Skin epidermis (tissue), 12 donors: ENCODE data around the gene GOLGA3.
"Not testable (repeated sequence)": the region's sequence is repeated elsewhere in the genome, so short reads cannot be mapped to it uniquely, and the experiment has no call there.

Experiments used
- H3K27ac ChIP-seq, 21 experiments: fragments of 200-600 bp; sonication (generic) in 11 of 21; one replicate each; pipeline ENCODE4 v1.5.0; 2020; ENCODE audit warnings: mild to moderate bottlenecking in 3 of 21, inconsistent platforms in 2 of 21, moderate library complexity in 2 of 21
- H3K4me3 ChIP-seq, 7 experiments: fragments of 200-600 bp; sonication (generic) in 2 of 7; one replicate each; pipeline ENCODE4 v1.5.0; 2020; ENCODE audit warnings: inconsistent platforms in 2 of 7, mild to moderate bottlenecking in 2 of 7, moderate library complexity in 1 of 7

The GOLGA3 gene, protein sequence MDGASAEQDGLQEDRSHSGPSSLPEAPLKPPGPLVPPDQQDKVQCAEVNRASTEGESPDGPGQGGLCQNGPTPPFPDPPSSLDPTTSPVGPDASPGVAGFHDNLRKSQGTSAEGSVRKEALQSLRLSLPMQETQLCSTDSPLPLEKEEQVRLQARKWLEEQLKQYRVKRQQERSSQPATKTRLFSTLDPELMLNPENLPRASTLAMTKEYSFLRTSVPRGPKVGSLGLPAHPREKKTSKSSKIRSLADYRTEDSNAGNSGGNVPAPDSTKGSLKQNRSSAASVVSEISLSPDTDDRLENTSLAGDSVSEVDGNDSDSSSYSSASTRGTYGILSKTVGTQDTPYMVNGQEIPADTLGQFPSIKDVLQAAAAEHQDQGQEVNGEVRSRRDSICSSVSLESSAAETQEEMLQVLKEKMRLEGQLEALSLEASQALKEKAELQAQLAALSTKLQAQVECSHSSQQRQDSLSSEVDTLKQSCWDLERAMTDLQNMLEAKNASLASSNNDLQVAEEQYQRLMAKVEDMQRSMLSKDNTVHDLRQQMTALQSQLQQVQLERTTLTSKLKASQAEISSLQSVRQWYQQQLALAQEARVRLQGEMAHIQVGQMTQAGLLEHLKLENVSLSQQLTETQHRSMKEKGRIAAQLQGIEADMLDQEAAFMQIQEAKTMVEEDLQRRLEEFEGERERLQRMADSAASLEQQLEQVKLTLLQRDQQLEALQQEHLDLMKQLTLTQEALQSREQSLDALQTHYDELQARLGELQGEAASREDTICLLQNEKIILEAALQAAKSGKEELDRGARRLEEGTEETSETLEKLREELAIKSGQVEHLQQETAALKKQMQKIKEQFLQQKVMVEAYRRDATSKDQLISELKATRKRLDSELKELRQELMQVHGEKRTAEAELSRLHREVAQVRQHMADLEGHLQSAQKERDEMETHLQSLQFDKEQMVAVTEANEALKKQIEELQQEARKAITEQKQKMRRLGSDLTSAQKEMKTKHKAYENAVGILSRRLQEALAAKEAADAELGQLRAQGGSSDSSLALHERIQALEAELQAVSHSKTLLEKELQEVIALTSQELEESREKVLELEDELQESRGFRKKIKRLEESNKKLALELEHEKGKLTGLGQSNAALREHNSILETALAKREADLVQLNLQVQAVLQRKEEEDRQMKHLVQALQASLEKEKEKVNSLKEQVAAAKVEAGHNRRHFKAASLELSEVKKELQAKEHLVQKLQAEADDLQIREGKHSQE (N-terminal part only)

DNA sequence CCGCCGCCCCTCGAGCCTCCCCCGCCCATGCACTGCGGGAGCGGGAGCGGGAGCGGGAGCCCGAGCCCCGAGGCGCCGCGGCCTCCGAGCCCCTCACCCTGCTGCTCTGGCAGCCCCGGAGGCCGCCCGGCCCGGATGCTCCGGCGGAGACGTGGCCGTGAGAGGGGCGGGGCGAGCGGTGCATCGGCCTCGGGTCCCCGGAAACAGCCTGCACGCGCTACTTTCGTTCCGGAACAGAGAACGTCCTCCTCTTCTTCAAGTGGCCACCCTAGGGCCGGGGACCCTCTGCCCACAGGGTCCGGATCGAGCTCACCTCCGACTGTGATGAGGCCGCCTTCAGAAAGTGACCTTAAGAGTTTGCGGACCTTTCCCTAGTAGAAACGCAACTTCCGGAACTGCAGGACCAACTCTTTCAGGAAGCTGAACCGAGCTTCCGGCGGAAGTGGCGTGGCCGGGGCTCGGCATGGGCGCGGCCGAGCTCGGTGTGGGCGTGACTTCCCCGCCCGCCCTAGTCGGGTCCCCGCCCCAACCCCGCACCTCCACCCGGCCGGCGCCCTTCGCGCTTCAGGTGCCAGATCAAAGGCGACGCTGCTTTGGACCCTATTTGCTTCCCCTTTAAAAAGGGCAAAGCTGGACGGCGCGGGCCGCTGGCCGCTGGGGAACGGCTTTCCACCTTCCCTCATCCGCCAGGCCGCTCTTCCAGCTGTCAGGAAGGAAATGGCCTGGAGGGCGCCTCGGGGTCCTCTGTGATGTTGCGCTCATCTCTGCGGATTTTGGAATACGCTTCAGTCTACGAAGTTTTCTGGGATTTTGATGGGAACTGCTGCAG is at the start of gene GOLGA3:
Gene GOLGA3 (minus strand): TSS at position 164 of the 829 bp plus-strand sequence. CDS start 6,741 bp downstream, outside the sequence.
- Histone ChIP-seq H3K27ac (peak within 1 kb of the TSS; percentile 93 to 100 (median 100)), H3K4me3 (peak within 1 kb of the TSS; percentile 70 to 99 (median 96))

DNA sequence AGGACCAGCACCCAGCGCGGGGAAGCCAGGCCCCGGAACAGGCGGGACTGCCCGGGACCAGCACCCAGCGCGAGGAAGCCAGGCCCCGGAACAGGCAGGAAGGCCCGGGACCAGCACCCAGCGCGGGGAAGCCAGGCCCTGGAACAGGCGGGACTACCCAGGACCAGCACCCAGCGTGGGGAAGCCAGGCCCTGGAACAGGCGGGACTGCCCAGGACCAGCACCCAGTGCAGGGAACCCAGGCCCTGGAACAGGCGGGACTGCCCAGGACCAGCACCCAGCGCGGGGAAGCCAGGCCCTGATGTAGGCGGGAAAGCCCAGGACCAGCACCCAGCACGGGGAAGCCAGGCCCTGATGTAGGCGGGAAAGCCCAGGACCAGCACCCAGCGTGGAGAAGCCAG is 46.0 kb upstream of the GOLGA3 start:
- H3K4me3 ChIP-seq, H3K27ac ChIP-seq: not testable (repeated sequence)

DNA sequence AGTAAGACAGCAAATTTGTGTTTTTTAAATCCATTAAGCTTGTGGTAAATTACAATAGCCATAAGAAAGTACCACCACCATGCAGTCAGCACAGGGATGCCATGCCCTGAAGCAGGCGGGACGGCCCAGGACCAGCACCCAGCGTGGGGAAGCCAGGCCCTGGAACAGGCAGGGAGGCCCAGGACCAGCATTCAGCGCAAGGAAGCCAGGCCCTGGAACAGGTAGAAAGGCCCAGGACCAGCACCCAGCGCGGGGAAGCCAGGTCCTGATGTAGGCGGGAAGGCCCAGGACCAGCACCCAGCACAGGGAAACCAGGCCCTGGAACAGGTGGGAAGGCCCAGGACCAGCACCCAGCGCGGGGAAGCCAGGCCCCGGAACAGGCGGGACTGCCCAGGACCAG is 45.5 kb upstream of the GOLGA3 start:
- Histone ChIP-seq H3K4me3 (no peak overlapping the region), H3K27ac (no peak overlapping the region)

DNA sequence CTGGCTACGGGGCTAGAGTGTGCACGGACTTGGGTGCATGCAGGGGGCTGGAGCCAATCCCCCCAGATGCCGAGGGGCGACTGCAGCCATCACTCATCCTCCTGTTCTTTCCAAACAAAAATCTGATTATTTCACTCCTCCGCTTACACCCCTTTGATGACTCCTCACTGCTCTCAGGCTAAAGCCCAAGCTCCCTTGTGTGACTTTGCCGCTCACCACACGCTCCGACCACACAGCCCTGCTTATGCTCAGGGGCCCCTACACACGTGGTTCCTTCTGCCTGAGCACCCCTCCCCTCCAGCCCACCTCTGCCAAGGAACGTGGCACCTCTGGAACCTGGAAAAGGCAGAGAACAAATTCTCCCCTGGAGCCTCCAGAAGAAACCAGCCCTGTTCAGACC is 45.1 kb upstream of the GOLGA3 start:
- Histone ChIP-seq H3K27ac (no peak overlapping the region), H3K4me3 (no peak overlapping the region)

DNA sequence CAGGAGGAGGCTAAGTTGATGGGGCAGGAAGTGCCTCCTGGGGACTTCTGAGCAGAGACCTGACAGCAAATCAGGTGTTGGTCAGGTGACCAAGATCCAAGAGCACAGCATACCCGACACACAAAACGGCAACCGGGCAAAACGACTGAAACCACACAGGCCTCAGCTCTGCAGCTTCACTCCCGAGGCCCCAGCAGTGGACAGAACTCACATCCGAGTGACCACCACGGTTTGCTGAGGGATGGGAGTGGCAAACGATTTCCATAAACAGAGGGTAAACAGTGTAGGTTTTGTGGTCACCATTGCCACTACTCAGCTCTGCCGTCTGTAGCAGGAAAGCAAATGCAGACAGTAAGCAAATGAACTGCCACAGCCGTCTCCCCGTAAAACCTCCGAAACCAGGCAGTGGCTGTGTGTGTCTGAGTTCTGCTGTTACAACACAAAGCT is 44.3 kb upstream of the GOLGA3 start:
- Histone ChIP-seq H3K4me3 (no peak overlapping the region), H3K27ac (no peak overlapping the region)

DNA sequence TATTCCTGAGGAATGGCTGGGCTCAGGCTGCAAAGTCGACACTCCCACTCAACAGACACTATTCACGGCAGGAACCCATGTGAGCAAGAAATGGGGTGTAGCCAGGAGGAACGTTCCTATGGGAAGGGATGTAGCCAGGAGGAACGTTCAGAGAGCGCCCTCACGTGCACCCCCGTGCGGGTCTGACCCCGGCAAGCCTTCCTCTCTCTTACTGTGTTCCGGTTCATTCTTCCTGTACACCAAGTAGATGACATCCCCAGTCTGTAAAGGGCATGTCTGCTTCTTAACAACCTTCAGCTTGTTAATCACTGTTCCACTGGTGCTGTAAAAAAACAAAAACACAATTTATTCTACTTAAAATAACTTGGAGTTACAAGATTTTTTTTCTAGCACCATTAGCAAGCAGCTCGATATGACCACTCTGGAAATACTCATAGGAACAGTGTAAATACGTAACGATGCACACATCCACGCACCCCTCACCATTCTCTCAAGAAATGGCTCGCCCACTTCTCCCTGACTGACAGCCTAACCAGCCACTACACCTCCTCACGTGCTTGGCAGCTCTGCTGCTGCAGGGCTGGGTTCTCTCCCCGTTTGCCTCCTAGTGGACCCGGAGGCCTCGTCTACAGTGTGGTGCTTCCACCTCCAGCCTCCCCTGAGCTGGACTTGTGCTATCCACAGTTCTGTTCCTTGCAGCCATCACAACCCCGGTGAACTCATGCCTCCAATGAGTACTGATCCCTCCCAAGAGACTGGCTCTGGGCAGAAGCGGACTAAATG is 43.6 kb upstream of the GOLGA3 start:
- no peak overlapping the region for H3K27ac ChIP-seq
- H3K4me3 ChIP-seq, result no peak overlapping the region

DNA sequence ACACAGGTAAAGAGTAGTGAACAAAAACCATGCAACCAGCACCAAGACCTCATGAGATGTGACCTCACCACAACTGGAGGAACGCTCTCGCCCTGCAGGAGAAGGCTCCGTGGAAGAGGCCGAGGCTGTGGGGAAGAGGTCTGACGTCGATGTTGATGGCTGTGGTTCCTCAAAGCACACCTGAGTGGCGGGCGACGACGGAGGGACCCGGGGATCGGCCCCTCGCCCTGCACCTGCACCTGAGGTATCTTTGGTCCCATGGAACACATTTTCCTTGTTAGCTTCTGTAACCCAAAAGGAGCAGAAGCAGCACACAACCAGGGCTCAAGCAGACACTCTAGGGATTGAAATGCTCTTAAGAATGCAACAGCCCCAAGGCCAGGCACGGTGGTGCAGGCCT is 40.9 kb upstream of the GOLGA3 start:
- H3K27ac ChIP-seq, result no peak overlapping the region
- no peak overlapping the region for H3K4me3 ChIP-seq

DNA sequence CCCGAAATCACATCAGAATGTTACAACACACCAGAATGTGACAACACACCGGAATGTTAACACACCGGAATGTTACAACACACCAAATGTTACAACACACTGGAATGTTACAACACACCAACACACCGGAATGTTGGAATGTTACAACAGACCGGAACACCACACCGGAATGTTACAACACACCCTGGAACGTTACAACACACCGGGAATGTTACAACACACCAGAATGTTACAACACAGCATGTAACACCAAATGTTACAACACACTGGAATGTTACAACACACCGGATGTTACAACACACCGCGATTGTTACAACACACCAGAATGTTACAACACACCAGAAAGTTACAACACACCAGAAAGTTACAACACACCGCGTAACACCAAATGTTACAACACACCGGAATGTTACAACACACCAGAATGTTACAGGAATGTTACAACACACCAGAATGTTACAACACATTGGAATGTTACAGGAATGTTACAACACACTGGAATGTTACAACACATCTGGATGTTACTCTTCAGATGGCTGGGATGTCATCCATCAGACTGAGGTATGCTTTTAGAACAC is 37.7 kb upstream of the GOLGA3 start:
- H3K4me3 ChIP-seq, result no peak overlapping the region
- peak overlapping the region in 5 of 21 experiments; percentile 5 to 35 (median 23) for H3K27ac ChIP-seq

DNA sequence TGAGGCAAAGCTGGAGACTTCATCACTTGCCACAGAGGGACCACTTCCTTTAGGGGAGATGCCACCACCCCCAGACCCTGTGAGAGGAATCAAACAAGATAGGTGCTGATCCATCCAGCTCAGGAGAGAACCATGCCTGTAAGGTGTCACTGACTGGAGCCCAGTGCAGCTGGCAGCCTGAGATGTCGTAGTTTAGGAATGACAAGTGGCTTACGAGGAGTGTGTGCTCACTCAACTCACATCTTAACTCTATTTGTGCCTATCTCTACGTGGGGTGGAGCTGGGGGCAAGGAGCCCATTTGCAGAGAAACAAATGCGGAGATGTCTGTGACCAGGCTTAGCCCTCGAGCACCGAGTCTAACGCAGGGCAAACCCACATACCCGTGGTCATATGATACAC is 32.9 kb upstream of the GOLGA3 start:
- Histone ChIP-seq H3K27ac (no peak overlapping the region), H3K4me3 (no peak overlapping the region)

DNA sequence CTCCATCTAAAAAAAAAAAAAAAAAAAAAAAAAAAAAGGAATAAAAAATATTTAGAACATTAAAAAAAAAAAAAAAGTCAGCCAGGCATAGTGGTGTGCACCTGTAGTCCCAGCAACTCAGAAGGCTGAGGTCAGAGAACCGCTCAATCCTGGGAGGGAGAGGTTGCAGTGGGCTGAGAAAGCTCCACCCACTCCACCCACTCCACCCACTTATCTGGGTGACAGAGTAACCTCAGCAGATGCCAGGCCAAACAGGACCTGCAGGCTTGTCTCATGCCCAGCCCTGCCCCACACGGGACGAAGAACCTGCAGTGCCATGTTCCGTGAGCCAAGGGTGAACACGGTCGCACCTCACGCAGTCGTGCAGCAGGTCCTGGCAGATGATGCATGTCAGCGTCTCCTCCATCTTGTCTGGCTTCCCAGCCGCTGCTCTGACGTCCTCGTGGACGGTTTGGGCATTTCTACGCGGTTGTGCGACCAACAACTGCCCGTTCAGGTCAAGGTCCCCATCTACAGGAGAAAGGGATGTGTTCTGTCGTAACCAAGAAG is 30.1 kb upstream of the GOLGA3 start:
- H3K4me3 ChIP-seq, result no peak overlapping the region
- H3K27ac ChIP-seq, result peak overlapping the region in 1 of 21 experiments; percentile 32

DNA sequence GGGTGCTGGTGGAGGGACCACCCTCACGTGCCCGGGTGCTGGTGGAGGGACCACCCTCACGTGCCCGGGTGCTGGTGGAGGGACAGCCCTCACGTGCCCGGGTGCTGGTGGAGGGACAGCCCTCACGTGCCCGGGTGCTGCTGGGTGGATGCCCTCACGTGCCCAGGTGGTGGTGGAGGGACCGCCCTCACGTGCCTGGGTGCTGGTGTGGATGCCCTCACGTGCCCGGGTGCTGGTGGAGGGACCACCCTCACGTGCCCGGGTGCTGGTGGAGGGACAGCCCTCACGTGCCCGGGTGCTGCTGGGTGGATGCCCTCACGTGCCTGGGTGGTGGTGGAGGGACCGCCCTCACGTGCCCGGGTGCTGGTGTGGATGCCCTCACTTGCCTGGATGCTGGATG is 28.4 kb upstream of the GOLGA3 start:
- H3K27ac ChIP-seq, H3K4me3 ChIP-seq: not testable (repeated sequence)

DNA sequence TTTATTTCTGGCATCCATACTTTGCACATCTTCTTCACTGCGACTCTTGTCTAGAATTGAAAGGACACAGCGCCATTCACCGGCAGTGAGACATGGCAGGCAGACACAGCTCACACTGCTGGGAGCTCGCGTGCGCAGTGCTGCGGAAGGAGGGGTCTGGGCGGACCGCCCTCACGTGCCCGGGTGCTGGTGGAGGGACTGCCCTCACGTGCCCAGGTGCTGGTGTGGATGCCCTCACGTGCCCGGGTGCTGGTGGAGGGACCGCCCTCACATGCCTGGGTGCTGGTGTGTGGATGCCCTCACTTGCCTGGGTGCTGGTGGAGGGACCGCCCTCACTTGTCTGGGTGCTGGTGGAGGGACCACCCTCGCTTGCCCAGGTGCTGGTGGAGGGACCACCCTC is 27.9 kb upstream of the GOLGA3 start:
- Histone ChIP-seq H3K4me3 (no peak overlapping the region), H3K27ac (no peak overlapping the region)

DNA sequence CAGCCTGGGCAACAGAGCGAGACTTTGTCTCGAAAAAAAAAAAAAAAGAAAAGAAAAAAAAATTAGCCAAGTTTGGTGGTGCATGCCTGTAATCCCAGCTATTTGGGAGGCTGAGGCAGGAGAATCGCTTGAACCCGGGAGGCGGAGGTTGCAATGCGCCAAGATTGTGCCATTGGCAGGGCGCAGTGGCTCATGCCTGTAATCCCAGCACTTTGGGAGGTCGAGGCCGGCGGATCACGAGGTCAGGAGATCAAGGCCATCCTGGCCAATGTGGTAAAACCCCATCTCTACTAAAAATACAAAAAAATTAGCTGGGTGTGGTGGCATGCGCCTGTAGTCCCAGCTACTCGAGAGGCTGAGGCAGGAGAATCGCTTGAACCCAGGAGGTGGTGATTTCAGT is 26.5 kb upstream of the GOLGA3 start:
- H3K4me3 ChIP-seq, H3K27ac ChIP-seq: not testable (repeated sequence)

DNA sequence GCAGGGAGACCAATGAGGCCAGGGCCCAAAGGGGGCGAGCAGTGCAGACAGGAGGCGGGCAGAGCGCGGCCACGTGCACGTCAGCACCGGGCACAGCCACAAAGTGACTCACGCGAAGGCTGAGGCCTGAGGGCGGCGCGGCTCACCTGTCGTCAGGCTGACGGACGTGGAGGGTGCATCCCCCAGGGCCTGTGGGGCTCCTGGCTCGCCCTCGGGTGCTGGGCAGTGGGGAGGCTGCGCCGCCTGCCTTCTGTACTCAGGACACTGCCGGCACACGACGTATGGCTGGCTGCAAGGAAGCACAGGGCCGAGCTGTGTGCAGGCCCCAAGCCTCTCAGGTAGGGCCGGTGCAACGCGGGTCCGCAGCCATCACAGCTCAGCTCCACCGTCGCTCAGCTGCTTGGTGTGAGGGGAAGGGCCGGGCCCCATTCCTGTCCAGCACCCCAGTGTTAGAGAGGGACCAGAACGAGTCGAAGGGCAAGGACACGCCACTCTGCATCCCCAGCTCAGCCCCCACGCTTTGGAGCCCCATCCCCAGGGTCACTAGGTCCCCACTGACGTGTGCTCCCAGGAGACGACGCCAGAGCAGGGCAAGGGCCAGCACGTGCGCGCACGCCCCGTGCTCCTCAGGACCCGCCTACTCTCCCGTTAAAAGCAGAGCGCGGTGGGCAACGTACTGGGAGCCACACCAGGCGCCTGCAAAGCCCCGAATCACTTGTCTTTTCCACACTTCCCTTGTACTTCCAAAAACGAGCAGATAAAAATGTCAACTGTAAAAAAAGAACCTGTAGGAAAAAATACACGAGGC is 24.8 kb upstream of the GOLGA3 start:
- H3K4me3 ChIP-seq, result no peak overlapping the region
- H3K27ac ChIP-seq, result no peak overlapping the region

DNA sequence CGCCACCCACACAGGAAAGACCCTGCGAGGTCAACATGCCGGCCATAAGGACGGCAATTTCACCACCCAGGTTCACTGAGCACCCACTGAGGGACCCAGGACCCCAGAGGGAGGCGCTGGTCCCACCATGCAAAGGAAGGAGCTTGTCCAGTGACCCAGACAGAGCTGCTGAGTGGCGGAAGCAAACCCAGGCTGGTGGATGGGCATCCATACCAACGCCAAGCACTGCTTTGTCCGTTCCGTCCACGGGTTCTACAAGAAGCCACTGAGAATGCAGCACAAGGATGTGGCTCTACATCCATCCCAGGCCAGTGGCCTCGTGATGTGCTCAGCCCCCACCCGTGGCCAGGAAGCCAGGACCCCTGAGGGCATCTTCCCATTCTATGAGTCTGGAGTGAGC is 23.8 kb upstream of the GOLGA3 start:
- Histone ChIP-seq H3K27ac (no peak overlapping the region), H3K4me3 (no peak overlapping the region)

DNA sequence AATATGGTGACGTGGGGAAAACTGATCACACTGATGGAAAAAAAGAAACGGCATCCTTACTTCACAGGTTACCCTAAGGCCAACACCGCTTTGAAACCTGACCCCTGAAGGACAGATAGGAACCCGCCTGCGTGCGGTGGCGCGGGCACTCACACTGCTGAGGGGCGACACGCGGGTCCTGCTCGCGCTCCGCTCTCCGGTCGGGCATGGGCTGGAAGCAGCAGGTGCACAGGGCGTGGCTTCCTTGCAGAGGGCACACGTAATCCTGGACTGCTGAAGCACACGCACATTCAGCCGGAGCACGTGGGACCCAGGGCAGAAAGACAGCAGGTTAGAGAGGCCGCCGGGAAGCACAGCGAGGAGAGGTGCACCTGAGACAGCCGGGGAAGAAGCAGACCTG is 22.8 kb upstream of the GOLGA3 start:
- no peak overlapping the region for H3K27ac ChIP-seq
- no peak overlapping the region for H3K4me3 ChIP-seq

DNA sequence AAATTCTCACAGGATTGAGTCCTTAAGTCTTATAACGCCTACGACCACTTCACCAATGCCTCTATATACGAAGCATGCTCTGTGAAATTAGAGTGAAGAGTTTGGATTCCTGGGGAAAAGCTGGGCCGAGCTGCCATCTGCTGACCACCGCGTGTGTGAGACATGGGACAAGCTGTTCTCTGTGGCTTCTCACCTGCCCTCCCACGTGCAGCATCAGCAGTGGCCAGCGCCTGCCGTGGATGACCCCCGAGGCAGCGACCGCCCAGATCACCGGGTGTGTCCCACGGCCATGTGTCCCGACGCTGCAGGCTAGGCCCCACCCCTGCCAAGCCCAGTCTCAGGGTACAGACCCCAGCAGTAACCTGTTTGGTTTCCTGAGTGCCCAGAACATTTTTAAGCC is 21.6 kb upstream of the GOLGA3 start:
- no peak overlapping the region for H3K4me3 ChIP-seq
- no peak overlapping the region for H3K27ac ChIP-seq
